CD4-positive, alpha-beta T cell treated with Interleukin-12 subunit alpha and Interleukin-12 subunit beta, for 1 hour (primary cell): ENCODE measurements around the gene FUBP3.
"Not testable (repeated sequence)": the region's sequence is repeated elsewhere in the genome, so short reads cannot be mapped to it uniquely, and the experiment has no call there.

Source experiments
- DNase-seq: peaks from one replicate; pipeline ENCODE4 v3.0.0-alpha.2; 2020

Gene FUBP3

GRCh38 chr9:130557077-130557468, 22.3 kb upstream of the FUBP3 start:
- DNase-seq = no peak

GRCh38 chr9:130561056-130561455, 18.3 kb upstream of the FUBP3 start:
- DNase-seq = no peak

- DNase-seq = not testable (repeated sequence)
Measured at GRCh38 chr9:130562525-130562924, 16.9 kb upstream of the FUBP3 start.

- no peak for DNase-seq
Measured at GRCh38 chr9:130563797-130564196, 15.6 kb upstream of the FUBP3 start.

GRCh38 chr9:130565792-130566191, 13.6 kb upstream of the FUBP3 start:
- no peak for DNase-seq

- DNase-seq = no peak
Measured at GRCh38 chr9:130570208-130570607, 9.2 kb upstream of the FUBP3 start.

GRCh38 chr9:130575514-130575913, 3.9 kb upstream of the FUBP3 start:
- no peak for DNase-seq

GRCh38 chr9:130576176-130576575, 3.2 kb upstream of the FUBP3 start:
- no peak for DNase-seq

- DNase-seq = no peak
Measured at GRCh38 chr9:130579738-130580463, 524 bp downstream of the FUBP3 start.

GRCh38 chr9:130581766-130582165, 2.4 kb downstream of the FUBP3 start:
- no peak for DNase-seq

GRCh38 chr9:130583271-130583670, 3.9 kb downstream of the FUBP3 start:
- DNase-seq = no peak

GRCh38 chr9:130587921-130588320, 8.5 kb downstream of the FUBP3 start:
- DNase-seq = no peak

- no peak for DNase-seq
Measured at GRCh38 chr9:130588416-130588815, 9.0 kb downstream of the FUBP3 start.

- DNase-seq = no peak
Measured at GRCh38 chr9:130589754-130590153, 10.4 kb downstream of the FUBP3 start.

- DNase-seq = no peak
Measured at GRCh38 chr9:130590305-130590704, 10.9 kb downstream of the FUBP3 start.

GRCh38 chr9:130593020-130593419, 13.6 kb downstream of the FUBP3 start:
- DNase-seq = no peak

GRCh38 chr9:130597228-130597627, 17.9 kb downstream of the FUBP3 start:
- DNase-seq = no peak

GRCh38 chr9:130598188-130598587, 18.8 kb downstream of the FUBP3 start:
- DNase-seq = no peak

- DNase-seq = no peak
Measured at GRCh38 chr9:130599625-130600024, 20.2 kb downstream of the FUBP3 start.

GRCh38 chr9:130601100-130601499, 21.7 kb downstream of the FUBP3 start:
- DNase-seq = no peak

GRCh38 chr9:130604295-130604694, 24.9 kb downstream of the FUBP3 start:
- no peak for DNase-seq

- no peak for DNase-seq
Measured at GRCh38 chr9:130606887-130607600, 27.7 kb downstream of the FUBP3 start.

- DNase-seq = no peak
Measured at GRCh38 chr9:130607640-130608420, 28.5 kb downstream of the FUBP3 start.
